Aorta (tissue), 5 donors: ENCODE data around the gene NSD1. TPM values are rescaled to one million over a fixed set of nuclear protein-coding genes. Genes with fewer than 3 reads are reported as not detected.
"Not testable (repeated sequence)": the region's sequence is repeated elsewhere in the genome, so short reads cannot be mapped to it uniquely, and the experiment has no call there.

ENCODE experiments used
- ATAC-seq: fragments of 200-7000 bp; cut with Tn5 transposase; one replicate; pipeline ENCODE4 v1.9.1; 2022; ENCODE audit warnings: moderate library complexity; ENCODE audit not compliant: low FRiP score
- DNase-seq, 2 donors: peaks; one replicate each; pipeline ENCODE4 v3.0.0-alpha.2; 2020
- H3K27ac ChIP-seq, 2 donors: one replicate each; pipeline ENCODE4 v1.5.1; 2013; ENCODE audit warnings: low read length in 2 of 2, mild to moderate bottlenecking in 2 of 2, moderate library complexity in 2 of 2, control low read depth in 1 of 2, inconsistent platforms in 1 of 2, low read depth in 1 of 2
- H3K27me3 ChIP-seq, 2 donors: one replicate each; pipeline ENCODE4 v1.6.1; 2013; ENCODE audit warnings: control low read depth in 1 of 2, low read length in 1 of 2, mild to moderate bottlenecking in 1 of 2, moderate library complexity in 1 of 2; ENCODE audit not compliant: insufficient read depth in 2 of 2, control insufficient read depth in 1 of 2
- H3K36me3 ChIP-seq, 2 donors: one replicate each; pipeline ENCODE4 v1.6.1; 2013; ENCODE audit warnings: control low read depth in 1 of 2, low read length in 1 of 2, mild to moderate bottlenecking in 1 of 2; ENCODE audit not compliant: insufficient read depth in 2 of 2, control insufficient read depth in 1 of 2
- H3K4me1 ChIP-seq, 2 donors: one replicate each; pipeline ENCODE4 v1.6.1; 2013; ENCODE audit warnings: low read length in 2 of 2, control low read depth in 1 of 2, mild to moderate bottlenecking in 1 of 2, moderate library complexity in 1 of 2; ENCODE audit not compliant: insufficient read depth in 2 of 2, control insufficient read depth in 1 of 2
- H3K4me3 ChIP-seq, 2 donors: one replicate each; pipeline ENCODE4 v1.5.1; 2013; ENCODE audit warnings: low read length in 2 of 2, control low read depth in 1 of 2, mild to moderate bottlenecking in 1 of 2
- H3K9me3 ChIP-seq: one replicate; pipeline ENCODE4 v1.6.1; 2013; ENCODE audit warnings: mild to moderate bottlenecking, low read length; ENCODE audit not compliant: control insufficient read depth
- WGBS, 2 donors: extraction: QIAGEN DNeasy Blood & Tissue Kit; methylation state at CpG; one replicate each; pipeline ENCODE4 v1.1.7; 2013; 5-methylcytosine and 5-hydroxymethylcytosine counted together
- intact Hi-C, 2 donors: fragments of 100-400 bp; cut with DNase I; formaldehyde crosslinking; loops; one replicate each; pipeline versions ENCODE4 v1.14.2 to v1.15.0; 2022
- polyA plus RNA-seq, 2 donors: library from polyadenylated mRNA; stranded (reverse); fragments of 200-250 nt; gene quantifications; one replicate each; pipeline ENCODE4 v1.2.3, GENCODE V29; 2013
- total RNA-seq, 2 donors: library from RNA; stranded (reverse); fragmentation: NEBNext Ultra II Directional; extraction: Animal tissue kit (Norgen Biotek cat#: 25700); gene quantifications; one replicate each; pipeline ENCODE4 v1.2.1, GENCODE V29; 2021
- donor health status: healthy with polysubstance abuse.
- donor health status: Bipolar disorder and iron deficiency.
- donor health status: DM: no; HTN: no; CAD: no.
- donor health status: DM: no; HTN: no; CAD: no.
- donor health status: DM: yes; HTN: yes; CAD: no.

NSD1 gene
- total and polyA plus RNA-seq, 4 donors = 6.8 to 96.9 (median 35.3) TPM

GRCh38 chr5:177306103-177306640, 172.6 kb downstream of the NSD1 start:
- intact Hi-C loops, ATAC-seq, H3K4me3 ChIP-seq, H3K36me3 ChIP-seq, H3K4me1 ChIP-seq, H3K27me3 ChIP-seq, H3K9me3 ChIP-seq, H3K27ac ChIP-seq: not testable (repeated sequence)
- 78% methylated on average over 11 of the region's 11 CpGs for WGBS, 2 donors
- DNase-seq = peak in 1 of 2 donors; percentile 23

- intact Hi-C loops = no loop called here
- H3K4me1 ChIP-seq = no peaks in the 10 kb centered on the region
These were observed 173.3 kb downstream of the NSD1 start for GRCh38 chr5:177306674-177307543.

GRCh38 chr5:177307544-177308363, 174.2 kb downstream of the NSD1 start:
- peak; percentile 46 to 77 for DNase-seq
- 83 to 84% methylated on average over 42 to 43 of the region's 43 CpGs for WGBS, 2 donors
- Histone ChIP-seq H3K36me3 (no peaks in the 10 kb centered on the region), H3K4me3 (no peak overlapping the region), H3K9me3 (no peaks in the 10 kb centered on the region), H3K27ac (no peak overlapping the region), H3K27me3 (no peaks in the 10 kb centered on the region), H3K4me1 (no peaks in the 10 kb centered on the region)
- intact Hi-C loops = no loop called here
- ATAC-seq = no peak

More at GRCh38 chr5:177306674-177307543, 173.3 kb downstream of the NSD1 start:
- Histone ChIP-seq H3K4me3 (no peak overlapping the region), H3K27ac (no peak overlapping the region), H3K36me3 (no peaks in the 10 kb centered on the region), H3K27me3 (no peaks in the 10 kb centered on the region), H3K9me3 (no peaks in the 10 kb centered on the region)
- ATAC-seq = no peak
- WGBS, 2 donors = 76 to 84% methylated on average over 15 of the region's 15 CpGs
- peak in 1 of 2 donors; percentile 57 for DNase-seq

- intact Hi-C loops = no loop called here
- 86 to 87% methylated on average over 11 of the region's 11 CpGs for WGBS, 2 donors
- no peaks in the 10 kb centered on the region for H3K36me3 ChIP-seq
- ATAC-seq (no peak), DNase-seq (peak in 1 of 2 donors; percentile 43)
- H3K27me3 ChIP-seq = no peaks in the 10 kb centered on the region
- H3K4me3 ChIP-seq = no peak overlapping the region
- no peaks in the 10 kb centered on the region for H3K9me3 ChIP-seq
- H3K27ac ChIP-seq = no peak overlapping the region
- H3K4me1 ChIP-seq = no peaks in the 10 kb centered on the region
These were observed 175.2 kb downstream of the NSD1 start for GRCh38 chr5:177308740-177309139.

- intact Hi-C loops = loop anchor here in 1 of 2 donors (5.0 kb wide), 3 partner anchors 58 to 197 kb away; no protein-coding TSS in a partner anchor
- H3K9me3 ChIP-seq = no peaks in the 10 kb centered on the region
- H3K4me1 ChIP-seq = no peaks in the 10 kb centered on the region
- no peak overlapping the region for H3K27ac ChIP-seq
- ATAC-seq (no peak), DNase-seq (peak in 1 of 2 donors; percentile 82)
- 68 to 69% methylated on average over 10 of the region's 10 CpGs for WGBS, 2 donors
- H3K27me3 ChIP-seq = no peaks in the 10 kb centered on the region
- no peaks in the 10 kb centered on the region for H3K36me3 ChIP-seq
- H3K4me3 ChIP-seq = no peak overlapping the region
These were observed 176.0 kb downstream of the NSD1 start for GRCh38 chr5:177309351-177310191.

- Histone ChIP-seq H3K36me3 (no peaks in the 10 kb centered on the region), H3K4me3 (no peak overlapping the region), H3K27ac (no peak overlapping the region), H3K9me3 (no peaks in the 10 kb centered on the region), H3K27me3 (no peaks in the 10 kb centered on the region), H3K4me1 (no peaks in the 10 kb centered on the region)
- ATAC-seq = no peak
- WGBS, 2 donors = 92 to 94% methylated on average over 13 of the region's 13 CpGs
- peak in 1 of 2 donors; percentile 76 for DNase-seq
- intact Hi-C loops = loop anchor here in 1 of 2 donors (5.0 kb wide), 3 partner anchors 57 to 198 kb away; no protein-coding TSS in a partner anchor
These were observed 176.8 kb downstream of the NSD1 start for GRCh38 chr5:177310332-177310731.

GRCh38 chr5:177310757-177311391, 177.3 kb downstream of the NSD1 start:
- no peaks in the 10 kb centered on the region for H3K4me1 ChIP-seq
- WGBS, 2 donors = 19 to 27% methylated on average over 16 to 20 of the region's 20 CpGs
- no peak overlapping the region for H3K27ac ChIP-seq
- H3K27me3 ChIP-seq = no peaks in the 10 kb centered on the region
- H3K9me3 ChIP-seq = no peaks in the 10 kb centered on the region
- DNase-seq (peak in 1 of 2 donors; percentile 73), ATAC-seq (no peak)
- intact Hi-C loops = loop anchor here in 1 of 2 donors (5.0 kb wide), 3 partner anchors 56 to 199 kb away; no protein-coding TSS in a partner anchor
- no peak overlapping the region for H3K4me3 ChIP-seq
- H3K36me3 ChIP-seq = no peaks in the 10 kb centered on the region
